ENCODE results near the gene APBB1IP.

GRCh38 chr10:26505491-26505890 is 67.3 kb downstream of the APBB1IP start:
- TF ChIP-seq CTCF (IDR thresholded peaks at IDR 0.05): no peak
- no peak for TF ChIP-seq EP300 (IDR thresholded peaks at IDR 0.05)
- TF ChIP-seq POLR2A (IDR thresholded peaks at IDR 0.05; ENCODE audit: low read depth): no peak

Measured in esophagus muscularis mucosa (tissue), 4 donors.